IMR-90 (cell line): ENCODE data around the gene ZNF283. TPM values are rescaled to one million over a fixed set of nuclear protein-coding genes. Genes with fewer than 3 reads are reported as not detected.

Experiments
- ATAC-seq: fragments of 200-7000 bp; cut with Tn5 transposase; 2 replicates; pipeline ENCODE4 v1.9.1; 2020; ENCODE audit warnings: low read depth, mild to moderate bottlenecking, moderate library complexity
- BruUV-seq: library from RNA; stranded (reverse); fragments of 400-500 nt; replicated peaks from 2 replicates; lab custom pipeline; 2021; lab: Mats Ljungman, UMichigan
- CTCF ChIA-PET: fragments of 300-600 bp; formaldehyde crosslinking; extraction: SDS; loops from one replicate; lab custom pipeline; 2021; ENCODE audit warnings: antibody characterized with exemption; lab: Yijun Ruan, JAX
- POLR2A ChIA-PET: fragments of 300-600 bp; sonication (Branson Sonifier 250); formaldehyde crosslinking; loops from one replicate; lab custom pipeline; 2022; ENCODE audit warnings: antibody characterized with exemption; ENCODE audit not compliant: unreplicated experiment; lab: Charles Lee
- DNase-seq: peaks from one replicate; pipeline ENCODE4 v3.0.0; 2013
- H2AFZ ChIP-seq: replicated peaks from 2 replicates; pipeline ENCODE3; 2013; ENCODE audit warnings: low read length, mild to moderate bottlenecking; ENCODE audit not compliant: poor library complexity
- H2AK5ac ChIP-seq: 2 replicates; pipeline ENCODE4 v1.6.1; 2013; ENCODE audit warnings: low read depth, low read length, inconsistent platforms
- H2AK9ac ChIP-seq: replicated peaks from 2 replicates; pipeline ENCODE3; 2013; ENCODE audit warnings: mild to moderate bottlenecking, low read depth, low read length, moderate library complexity; ENCODE audit not compliant: poor library complexity
- H2BK120ac ChIP-seq: 2 replicates; pipeline ENCODE4 v1.6.1; 2013; ENCODE audit warnings: low read depth, low read length, inconsistent platforms
- H2BK15ac ChIP-seq: 3 replicates; pipeline ENCODE4 v1.6.1; 2013; ENCODE audit warnings: low read depth, low read length, inconsistent platforms
- H2BK20ac ChIP-seq: 2 replicates; pipeline ENCODE4 v1.6.1; 2013; ENCODE audit warnings: low read depth, mild to moderate bottlenecking, inconsistent platforms, low read length, moderate library complexity
- H2BK5ac ChIP-seq: 2 replicates; pipeline ENCODE4 v1.6.1; 2013; ENCODE audit warnings: mild to moderate bottlenecking, low read depth, low read length, inconsistent platforms; ENCODE audit not compliant: poor library complexity, severe bottlenecking
- H3K14ac ChIP-seq: replicated peaks from 2 replicates; pipeline ENCODE4 v1.6.1; 2013; ENCODE audit warnings: low read depth, low read length, inconsistent platforms
- H3K18ac ChIP-seq: 2 replicates; pipeline ENCODE4 v1.6.1; 2013; ENCODE audit warnings: low read depth, low read length, control low read depth
- H3K23ac ChIP-seq: 2 replicates; pipeline ENCODE4 v1.6.1; 2013; ENCODE audit warnings: low read depth, low read length, inconsistent platforms
- H3K27ac ChIP-seq: 2 replicates; pipeline ENCODE4 v1.5.1; 2013; ENCODE audit warnings: mild to moderate bottlenecking, control low read depth, low read length; ENCODE audit not compliant: insufficient read depth
- H3K27me3 ChIP-seq: 2 replicates; pipeline ENCODE4 v1.6.1; 2013; ENCODE audit warnings: low read length; ENCODE audit not compliant: control insufficient read depth, insufficient read depth
- H3K36me3 ChIP-seq: 2 replicates; pipeline ENCODE4 v1.6.1; 2013; ENCODE audit warnings: low read length, mixed read lengths; ENCODE audit not compliant: control insufficient read depth, insufficient read depth
- H3K4ac ChIP-seq: 2 replicates; pipeline ENCODE4 v1.6.1; 2013; ENCODE audit warnings: low read depth, low read length, inconsistent platforms
- H3K4me1 ChIP-seq: 2 replicates; pipeline ENCODE4 v1.6.1; 2013; ENCODE audit warnings: low read length, mixed read lengths; ENCODE audit not compliant: control insufficient read depth, insufficient read depth
- H3K4me2 ChIP-seq: 2 replicates; pipeline ENCODE4 v1.6.1; 2013; ENCODE audit warnings: low read depth, mild to moderate bottlenecking, control low read depth, low read length, moderate library complexity
- H3K4me3 ChIP-seq: 2 replicates; pipeline ENCODE4 v1.5.1; 2013; ENCODE audit warnings: low read depth, mild to moderate bottlenecking, control low read depth, low read length, moderate library complexity; ENCODE audit not compliant: insufficient read depth
- H3K56ac ChIP-seq: 2 replicates; pipeline ENCODE4 v1.6.1; 2013; ENCODE audit warnings: low read length, inconsistent platforms; ENCODE audit not compliant: insufficient read depth; ENCODE audit errors: extremely low read depth
- H3K79me1 ChIP-seq, 2 experiments: 2 replicates each; pipeline ENCODE4 v1.6.1; 2013; ENCODE audit warnings: low read length in 2 of 2, inconsistent platforms in 1 of 2, low read depth in 1 of 2
- H3K9ac ChIP-seq: 2 replicates; pipeline ENCODE4 v1.6.1; 2013; ENCODE audit warnings: low read depth, low read length, control low read depth
- H3K9me1 ChIP-seq: 2 replicates; pipeline ENCODE4 v1.6.1; 2013; ENCODE audit warnings: low read length, inconsistent platforms; ENCODE audit not compliant: insufficient read depth
- H3K9me3 ChIP-seq: 2 replicates; pipeline ENCODE4 v1.6.1; 2013; ENCODE audit warnings: low read length; ENCODE audit not compliant: control insufficient read depth, insufficient read depth
- H4K20me1 ChIP-seq: 2 replicates; pipeline ENCODE4 v1.6.1; 2013; ENCODE audit warnings: low read length, inconsistent platforms; ENCODE audit not compliant: insufficient read depth
- H4K5ac ChIP-seq: 2 replicates; pipeline ENCODE4 v1.6.1; 2013; ENCODE audit warnings: mild to moderate bottlenecking, low read depth, low read length, control low read depth
- H4K8ac ChIP-seq, 2 experiments: 2 replicates each; pipeline ENCODE4 v1.6.1; 2013; ENCODE audit warnings: low read depth in 2 of 2, low read length in 2 of 2, control low read depth in 1 of 2, inconsistent platforms in 1 of 2
- H4K91ac ChIP-seq: 2 replicates; pipeline ENCODE4 v1.6.1; 2013; ENCODE audit warnings: low read depth, low read length, inconsistent platforms; ENCODE audit not compliant: insufficient read depth
- CEBPB ChIP-seq: IDR thresholded peaks from 2 replicates; pipeline ENCODE4 v1.6.1; 2012; ENCODE audit warnings: low read depth, low read length, improper control_type of control experiment
- SMC3 ChIP-seq: fragments of 150-350 bp; IDR thresholded peaks from 2 replicates; pipeline ENCODE4 v1.6.1; 2016; ENCODE audit warnings: low read depth, mild to moderate bottlenecking, antibody characterized with exemption, low read length, moderate library complexity
- WGBS, 2 experiments: methylation state at CpG; one replicate each; pipeline versions ENCODE4 v1.1.5 to v1.1.7; 2013; ENCODE audit warnings: missing lambda C conversion rate in 2 of 2; ENCODE audit not compliant: insufficient read length in 1 of 2; ENCODE audit errors: extremely low coverage in 2 of 2; 5-methylcytosine and 5-hydroxymethylcytosine counted together
- dilution Hi-C: fragments of 300-500 bp; cut with HindIII; formaldehyde crosslinking; loops from one replicate; pipeline ENCODE4 v1.14.3; 2018; ENCODE audit warnings: low sequenced_read_pairs; ENCODE audit not compliant: unreplicated experiment
- in situ Hi-C: fragments of 300-500 bp; cut with MboI; formaldehyde crosslinking; loops from 3 replicates; pipeline ENCODE4 v1.14.3; 2019; ENCODE audit warnings: low sequenced_read_pairs, inconsistent platforms, mixed read lengths
- intact Hi-C: fragments of 100-400 bp; cut with micrococcal nuclease; formaldehyde crosslinking; loops from 2 replicates; pipeline ENCODE4 v1.10.0; 2022
- polyA plus RNA-seq, 3 experiments: library from polyadenylated mRNA; depleted of rRNA; stranded (reverse); fragments of >200 nt; gene quantifications; 2 replicates each; pipeline ENCODE4 v1.2.3, GENCODE V29; 2012; ENCODE audit warnings: low replicate concordance in 1 of 3
- total RNA-seq: library from RNA; depleted of rRNA; stranded (reverse); fragments of >200 nt; gene quantifications from 2 replicates; pipeline ENCODE4 v1.2.3, GENCODE V29; 2012; rRNA removed

The ZNF283 gene
- total and polyA plus RNA-seq, 2 of the 4 experiments (the other 2 are of a cell fraction), result 2.1 to 5.0 TPM

DNA sequence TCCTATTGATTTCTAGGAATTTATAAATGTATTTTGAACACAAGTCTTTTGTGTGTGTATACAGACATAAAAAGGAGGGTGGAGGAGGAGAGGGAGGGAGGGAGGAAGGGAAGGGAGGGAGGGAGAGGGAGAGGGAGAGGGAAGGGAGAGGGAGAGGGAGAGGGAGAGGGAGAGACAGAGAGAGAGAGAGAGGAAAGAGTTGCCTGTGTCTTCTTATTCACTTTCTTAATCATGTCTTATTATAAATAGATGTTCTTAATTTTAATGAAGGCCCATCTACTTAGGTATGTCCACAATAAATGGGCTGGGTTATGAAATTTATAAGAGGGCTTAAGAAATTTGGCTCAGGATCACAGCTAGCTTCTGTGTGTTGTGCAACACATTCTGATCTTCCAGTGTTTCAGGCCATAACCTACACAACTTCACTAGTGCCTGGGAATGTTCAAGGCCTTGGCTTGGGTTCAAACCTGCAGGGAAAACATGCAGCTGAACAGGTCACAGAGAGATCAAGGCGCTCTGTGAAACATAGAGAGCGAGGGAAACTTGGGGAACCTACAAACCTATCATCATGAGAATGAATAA, 68.7 kb downstream of the ZNF283 start:
- intact Hi-C loops, result no loop called here

More for the DNA sequence above, 68.7 kb downstream of the ZNF283 start:
- no peaks in the 10 kb centered on the region for H4K20me1 ChIP-seq
- no peak overlapping the region for H2BK15ac ChIP-seq
- DNase-seq, result no peak
- no peaks in the 10 kb centered on the region for H3K9me1 ChIP-seq
- CTCF ChIA-PET, result no interaction called here
- TF ChIP-seq SMC3, result no peak
- TF ChIP-seq CEBPB, result 0 out of 2 replicates have a peak, but pooled peaks have one; percentile 11
- H2AK5ac ChIP-seq, result no peak overlapping the region
- in situ Hi-C loops (no loop called here), dilution Hi-C loops (no loop called here)
- no CpG with 5 or more reads among the region's 2 CpGs for WGBS, 2 experiments
- no peak overlapping the region for H4K8ac ChIP-seq
- no peak overlapping the region for H3K56ac ChIP-seq
- BruUV-seq, result no TSS peak
- H3K4me2 ChIP-seq, result no peak overlapping the region
- H2BK20ac ChIP-seq, result no peak overlapping the region
- no peak overlapping the region for H3K18ac ChIP-seq
- H3K27ac ChIP-seq, result no peak overlapping the region
- H2AK9ac ChIP-seq, result no peak overlapping the region
- no peak overlapping the region for H2AFZ ChIP-seq
- H3K4me3 ChIP-seq, result no peak overlapping the region
- H2BK5ac ChIP-seq, result no peak overlapping the region
- peaks cover 5% of the 10 kb centered on the region; the same call in 1 of the 2 replicates for H3K9me3 ChIP-seq
- H3K79me1 ChIP-seq, result peaks cover 1 to 2% of the 10 kb centered on the region in 2 experiments; a peak in 3 of 4 replicates
- H3K23ac ChIP-seq, result no peak overlapping the region
- H3K4me1 ChIP-seq, result no peaks in the 10 kb centered on the region
- ATAC-seq, result no peak
- no peaks in the 10 kb centered on the region for H3K27me3 ChIP-seq
- H3K9ac ChIP-seq, result no peak overlapping the region
- H4K5ac ChIP-seq, result no peak overlapping the region
- H3K14ac ChIP-seq, result no peak overlapping the region
- H3K36me3 ChIP-seq, result peaks cover 4% of the 10 kb centered on the region
- no peak overlapping the region for H2BK120ac ChIP-seq
- H3K4ac ChIP-seq, result no peak overlapping the region
- POLR2A ChIA-PET, result no interaction called here
- no peak overlapping the region for H4K91ac ChIP-seq

Other genes with a start within 250 kb of the ZNF283 start
- gene IRGQ, start 231.2 kb upstream of the ZNF283 start, total RNA-seq, result 9.0 and 10.8 TPM in 2 replicates
- gene IRGQ, start 231.2 kb upstream of the ZNF283 start, polyA plus RNA-seq (2012; rRNA removed), result 6.8 and 9.9 TPM in 2 replicates
- gene ZNF576, start 230.7 kb upstream of the ZNF283 start, total RNA-seq, result 8.6 and 13.8 TPM in 2 replicates
- 19.5 and 24.9 TPM in 2 replicates for gene ZNF576, start 230.7 kb upstream of the ZNF283 start, polyA plus RNA-seq (2012; rRNA removed)
- not detected in 2 replicates for gene SRRM5, start 215.2 kb upstream of the ZNF283 start, total RNA-seq
- 0.10 TPM in 2 replicates for gene SRRM5, start 215.2 kb upstream of the ZNF283 start, polyA plus RNA-seq (2012; rRNA removed)
- 9.9 and 10.3 TPM in 2 replicates for gene ZNF428, start 207.7 kb upstream of the ZNF283 start, total RNA-seq
- gene ZNF428, start 207.7 kb upstream of the ZNF283 start, polyA plus RNA-seq (2012; rRNA removed), result 32.3 and 45.4 TPM in 2 replicates
- gene CADM4, start 187.5 kb upstream of the ZNF283 start, total RNA-seq, result 1.7 and 2.0 TPM in 2 replicates
- 4.0 and 4.9 TPM in 2 replicates for gene CADM4, start 187.5 kb upstream of the ZNF283 start, polyA plus RNA-seq (2012; rRNA removed)
- gene PLAUR, start 157.2 kb upstream of the ZNF283 start, total RNA-seq, result 112 and 115 TPM in 2 replicates
- gene PLAUR, start 157.2 kb upstream of the ZNF283 start, polyA plus RNA-seq (2012; rRNA removed), result 263 and 328 TPM in 2 replicates
- not detected in 2 replicates for gene IRGC, start 111.2 kb upstream of the ZNF283 start, total RNA-seq
- not detected in 2 replicates for gene IRGC, start 111.2 kb upstream of the ZNF283 start, polyA plus RNA-seq (2012; rRNA removed)
- 4.8 and 5.8 TPM in 2 replicates for gene SMG9, start 72.4 kb upstream of the ZNF283 start, total RNA-seq
- gene SMG9, start 72.4 kb upstream of the ZNF283 start, polyA plus RNA-seq (2012; rRNA removed), result 21.4 and 24.3 TPM in 2 replicates
- gene KCNN4, start 46.3 kb upstream of the ZNF283 start, total RNA-seq, result 0.54 and 0.83 TPM in 2 replicates
- 0.99 and 1.2 TPM in 2 replicates for gene KCNN4, start 46.3 kb upstream of the ZNF283 start, polyA plus RNA-seq (2012; rRNA removed)
- under 0.01 and 0.36 TPM in 2 replicates for gene LYPD5, start 24.9 kb upstream of the ZNF283 start, total RNA-seq
- gene LYPD5, start 24.9 kb upstream of the ZNF283 start, polyA plus RNA-seq (2012; rRNA removed), result 0.27 and 0.31 TPM in 2 replicates
- gene ZNF404, start 56.6 kb downstream of the ZNF283 start, total RNA-seq, result 1.1 and 2.2 TPM in 2 replicates
- gene ZNF404, start 56.6 kb downstream of the ZNF283 start, polyA plus RNA-seq (2012; rRNA removed), result 2.9 and 3.2 TPM in 2 replicates
- gene ZNF45, start 108.0 kb downstream of the ZNF283 start, total RNA-seq, result 15.0 and 18.1 TPM in 2 replicates
- gene ZNF45, start 108.0 kb downstream of the ZNF283 start, polyA plus RNA-seq (2012; rRNA removed), result 7.6 and 7.8 TPM in 2 replicates
- gene ZNF221, start 123.9 kb downstream of the ZNF283 start, total RNA-seq, result 10.3 and 10.6 TPM in 2 replicates
- 0.93 and 1.0 TPM in 2 replicates for gene ZNF221, start 123.9 kb downstream of the ZNF283 start, polyA plus RNA-seq (2012; rRNA removed)
- gene ZNF155, start 156.9 kb downstream of the ZNF283 start, total RNA-seq, result 9.0 and 10.8 TPM in 2 replicates
- gene ZNF155, start 156.9 kb downstream of the ZNF283 start, polyA plus RNA-seq (2012; rRNA removed), result 2.5 and 3.5 TPM in 2 replicates
- gene ZNF230, start 175.6 kb downstream of the ZNF283 start, total RNA-seq, result 3.4 and 5.0 TPM in 2 replicates
- gene ZNF230, start 175.6 kb downstream of the ZNF283 start, polyA plus RNA-seq (2012; rRNA removed), result 1.4 and 1.5 TPM in 2 replicates
- 7.0 and 8.6 TPM in 2 replicates for gene ZNF222, start 198.1 kb downstream of the ZNF283 start, total RNA-seq
- 2.8 and 3.2 TPM in 2 replicates for gene ZNF222, start 198.1 kb downstream of the ZNF283 start, polyA plus RNA-seq (2012; rRNA removed)
- 6.1 and 16.5 TPM in 2 replicates for gene ZNF223, start 224.7 kb downstream of the ZNF283 start, total RNA-seq
- 2.1 and 2.3 TPM in 2 replicates for gene ZNF223, start 224.7 kb downstream of the ZNF283 start, polyA plus RNA-seq (2012; rRNA removed)
- 4.1 and 5.0 TPM in 2 replicates for gene ZNF284, start 244.8 kb downstream of the ZNF283 start, total RNA-seq
- gene ZNF284, start 244.8 kb downstream of the ZNF283 start, polyA plus RNA-seq (2012; rRNA removed), result 0.96 and 1.2 TPM in 2 replicates